ENCODE data around the gene TNFRSF21.
"Not testable (repeated sequence)": the region's sequence is repeated elsewhere in the genome, so short reads cannot be mapped to it uniquely, and the experiment has no call there.

TNFRSF21 gene

DNA sequence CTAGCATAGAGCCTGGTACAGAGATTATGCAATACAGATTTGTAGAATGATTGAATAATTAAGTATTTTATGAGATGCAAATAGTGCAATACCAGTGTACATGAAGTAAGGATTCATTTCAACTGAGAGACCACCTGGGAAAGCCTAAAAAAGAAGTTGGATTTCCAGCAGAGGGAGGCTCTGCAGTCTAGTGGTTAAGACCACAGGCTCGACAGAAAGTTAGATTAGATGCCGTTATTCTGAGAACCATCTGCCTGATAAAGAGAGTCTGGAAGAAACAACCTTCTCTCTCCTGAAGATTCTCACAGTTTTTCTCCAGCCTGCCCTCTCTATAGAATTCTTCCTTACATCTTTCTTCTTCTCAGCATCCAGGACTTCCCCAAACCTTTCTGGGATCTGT is 13.6 kb upstream of the TNFRSF21 start:
- no peak for DNase-seq (ENCODE audit: low spot score)

DNA sequence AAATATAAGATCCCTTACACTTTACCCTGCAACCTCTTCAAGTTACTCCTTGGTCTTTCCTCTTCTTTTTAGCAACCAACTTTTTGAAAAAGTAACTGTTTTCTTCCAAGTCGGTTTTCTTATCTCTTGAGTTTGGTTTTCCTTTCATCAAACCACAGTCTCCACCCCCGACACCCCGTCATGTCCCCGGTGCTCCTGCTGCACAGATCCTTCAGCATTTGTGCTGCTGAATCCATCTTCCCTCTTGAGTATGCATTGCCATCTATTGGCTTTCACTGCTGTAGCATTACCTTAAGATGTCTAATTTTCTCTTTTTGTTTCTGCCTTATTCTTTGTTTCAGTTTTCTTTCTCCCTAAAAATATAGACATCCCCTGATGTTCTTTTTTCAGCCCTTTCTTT is 11.9 kb upstream of the TNFRSF21 start:
- DNase-seq (ENCODE audit: low spot score) = no peak

DNA sequence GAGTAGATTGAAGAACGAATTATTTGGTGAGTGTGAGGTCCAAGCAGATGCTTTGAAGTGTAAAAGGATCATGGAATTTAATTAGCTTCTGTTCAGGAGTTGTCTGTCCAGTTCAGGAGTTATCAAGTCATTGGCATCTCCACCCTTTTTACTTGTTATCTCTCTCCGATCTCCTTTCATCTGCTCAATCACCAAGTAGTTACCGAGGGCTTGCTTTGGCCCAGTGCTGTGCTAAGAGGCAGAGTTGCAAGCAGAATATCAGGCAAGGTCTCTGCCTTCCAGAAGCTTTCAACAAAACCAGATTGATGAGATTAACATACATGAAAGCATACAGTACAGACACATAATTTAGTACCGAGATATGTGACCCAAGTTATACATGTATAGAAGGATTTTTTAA is 10.2 kb upstream of the TNFRSF21 start:
- no peak for DNase-seq (ENCODE audit: low spot score)

DNA sequence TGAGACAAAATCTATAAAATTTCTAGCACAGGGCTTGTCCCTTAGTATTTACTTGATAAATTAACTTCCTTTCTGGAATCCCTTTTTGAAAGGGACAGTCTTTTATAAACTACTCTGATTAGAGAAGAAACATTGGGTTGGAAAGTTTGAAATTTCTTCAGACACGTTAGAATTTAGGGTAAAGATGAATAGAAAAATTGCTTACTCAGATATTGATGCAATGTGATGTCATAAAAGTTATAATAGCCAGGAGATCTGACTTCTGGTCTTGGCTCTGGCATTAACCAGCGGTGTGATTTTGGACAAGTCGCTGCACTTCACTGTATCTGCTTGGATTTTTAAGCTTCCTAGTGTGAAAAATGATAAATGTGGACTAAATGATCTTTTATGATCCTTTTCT is 9.7 kb upstream of the TNFRSF21 start:
- no peak for DNase-seq (ENCODE audit: low spot score)

DNA sequence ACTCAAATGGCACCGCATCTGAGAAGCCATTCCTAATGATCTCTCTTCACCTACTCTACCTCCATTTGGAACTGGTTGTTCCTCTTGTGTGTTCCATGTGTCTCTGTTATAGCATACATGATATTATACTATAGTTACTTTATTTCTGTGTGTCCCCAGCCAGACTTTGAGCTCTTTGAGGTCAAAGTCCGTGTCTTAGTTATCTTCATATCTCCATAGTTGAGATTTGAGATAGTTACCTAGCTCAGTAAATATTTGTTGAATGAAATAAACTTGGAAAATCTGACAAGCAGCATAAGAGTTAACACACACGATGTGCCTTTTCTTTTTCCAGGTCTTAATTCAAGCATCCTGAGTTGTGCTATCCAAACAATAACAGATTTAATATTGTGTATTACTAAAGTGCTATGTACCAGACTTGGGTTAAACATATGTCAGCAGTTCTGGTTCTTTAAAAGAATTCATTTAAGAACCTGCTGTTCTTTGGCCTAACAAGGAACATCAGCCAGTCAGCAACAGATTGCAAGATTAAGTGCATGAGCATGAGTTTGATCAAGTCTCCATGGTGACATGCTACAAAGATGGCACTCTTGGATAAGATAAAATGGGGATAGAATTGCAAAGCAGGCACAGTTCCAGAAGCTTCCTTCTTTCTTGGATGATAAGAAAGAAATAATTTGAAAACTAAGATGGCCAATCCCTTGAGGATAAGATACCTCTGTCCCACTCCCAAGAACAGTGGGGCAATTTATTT is 8.7 kb upstream of the TNFRSF21 start:
- no peak for DNase-seq (ENCODE audit: low spot score)

DNA sequence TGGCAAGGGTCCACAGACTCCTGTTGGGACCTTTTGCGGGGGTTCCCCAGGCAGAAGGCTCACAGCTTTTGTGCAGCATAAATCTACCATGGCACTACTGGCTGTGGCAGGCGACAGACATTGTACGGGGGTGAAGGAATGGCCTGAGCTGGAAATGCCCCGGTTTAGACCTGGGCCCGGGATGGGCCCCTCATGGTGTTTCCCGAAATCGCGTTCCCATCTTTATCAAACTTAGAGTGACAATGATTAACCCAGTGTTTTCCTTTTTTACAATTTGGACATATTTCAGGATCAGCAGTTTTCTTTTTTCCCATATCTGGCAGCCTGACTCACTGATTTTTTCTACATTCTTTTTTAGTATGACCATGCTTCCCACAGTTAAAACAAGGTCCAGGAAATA is 5.5 kb upstream of the TNFRSF21 start:
- not testable (repeated sequence) for DNase-seq (ENCODE audit: low spot score)

DNA sequence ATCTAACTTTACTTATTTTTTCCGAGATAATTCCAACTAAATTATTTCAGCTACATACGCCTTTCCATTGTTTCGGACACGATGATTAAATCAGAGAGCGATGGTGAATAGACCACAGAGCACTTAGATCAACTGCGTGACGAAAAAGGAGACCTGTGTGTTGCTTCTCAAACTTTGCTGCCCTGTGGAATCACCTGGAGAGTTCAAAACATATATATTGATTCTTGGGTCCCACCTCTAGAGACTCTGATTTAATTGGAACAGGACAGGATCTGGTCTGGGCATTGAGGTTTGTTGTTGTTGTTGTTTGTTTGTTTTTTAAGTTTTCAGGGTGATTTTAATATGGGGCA is 401 bp upstream of the TNFRSF21 start:
- no peak for DNase-seq (ENCODE audit: low spot score)

DNA sequence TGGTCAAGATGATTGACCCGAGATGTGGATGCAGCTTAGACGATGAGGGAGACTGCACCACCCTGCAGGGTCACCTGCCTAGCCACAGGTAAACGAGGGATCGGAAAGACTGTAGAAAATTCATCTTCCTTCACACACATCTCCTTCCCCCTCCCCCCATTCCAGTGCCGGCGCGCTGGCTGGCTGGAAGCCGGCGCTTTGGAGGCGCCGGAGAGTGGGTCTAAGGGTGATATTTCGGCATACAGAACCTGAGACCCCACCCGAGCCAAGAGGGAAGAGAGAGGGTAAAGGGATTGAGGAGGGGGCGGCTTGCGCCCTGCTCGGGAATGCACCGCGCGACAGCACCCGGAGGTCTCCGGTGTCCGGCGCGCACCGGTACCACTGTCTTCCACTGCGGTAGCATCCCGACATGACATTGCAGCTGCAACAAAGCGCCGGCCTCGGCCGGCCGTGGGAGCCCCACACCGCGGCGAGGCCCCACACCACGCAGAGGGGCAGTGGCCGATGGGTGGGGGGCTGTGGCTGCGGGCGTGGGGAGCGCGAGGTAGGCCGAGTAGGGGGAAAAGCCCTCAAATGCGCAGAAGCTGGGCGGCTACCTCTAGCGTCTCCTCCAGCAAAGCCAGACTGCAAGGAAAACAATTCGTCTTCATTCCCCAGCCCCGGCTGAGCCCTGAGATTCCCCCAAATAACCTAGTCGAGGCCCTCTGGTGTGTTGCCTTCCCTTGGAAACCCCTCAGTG is 984 bp downstream of the TNFRSF21 start:
- DNase-seq (ENCODE audit: low spot score) = peak; percentile 21

DNA sequence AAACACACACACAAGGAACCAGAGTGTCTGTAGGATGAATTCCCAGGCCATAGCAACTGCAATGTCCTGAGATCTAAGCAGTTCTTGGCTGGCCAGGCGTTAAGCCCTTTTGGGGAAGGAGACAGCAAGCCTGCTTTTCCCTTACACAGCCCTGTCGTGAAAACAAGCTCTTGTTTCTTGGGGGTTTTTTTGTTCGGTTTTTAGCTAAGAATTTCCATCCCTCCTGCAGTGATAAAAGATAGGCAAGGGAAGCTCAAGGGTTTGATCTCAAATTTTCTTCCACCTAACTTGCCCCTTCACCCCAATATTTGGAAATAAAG is 1.5 kb downstream of the TNFRSF21 start:
- no peak for DNase-seq (ENCODE audit: low spot score)

DNA sequence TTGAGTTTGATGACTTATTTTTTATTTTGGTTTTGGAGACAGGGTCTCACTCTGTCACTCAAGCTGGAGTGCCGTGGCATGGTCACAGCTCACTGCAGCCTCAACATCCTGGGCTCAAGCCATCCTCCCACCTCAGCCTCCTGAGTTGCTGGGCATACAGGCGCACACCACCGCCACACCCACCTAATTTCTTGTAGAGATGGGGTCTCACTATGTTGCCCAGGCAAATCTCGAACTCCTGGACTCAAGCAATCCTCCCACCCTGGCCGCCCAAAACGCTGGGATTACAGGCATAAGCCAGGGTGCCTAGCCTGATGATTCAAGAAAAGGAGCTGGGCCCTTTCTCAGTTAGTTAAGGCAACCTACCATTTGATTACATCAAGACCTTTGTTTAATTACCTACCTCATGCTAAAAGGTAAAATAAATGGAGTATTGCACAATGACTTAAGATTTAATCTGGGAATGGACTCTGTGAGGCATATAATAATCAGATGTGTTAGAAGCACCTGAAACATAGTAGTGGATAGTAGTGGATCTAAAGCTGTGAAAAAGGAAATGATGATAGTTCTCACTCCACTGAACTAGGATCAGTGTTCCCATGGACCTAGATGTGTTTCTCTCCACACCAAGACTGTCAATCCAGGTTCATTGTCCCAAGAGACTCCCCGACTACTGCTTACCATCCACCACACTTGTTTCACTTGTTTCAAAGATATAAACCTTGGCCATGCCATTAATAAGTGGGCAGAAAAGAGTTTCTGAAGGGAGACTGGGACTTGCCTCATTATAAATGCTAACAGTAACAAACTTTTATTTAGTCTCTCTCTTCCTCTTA is 2.1 kb downstream of the TNFRSF21 start:
- DNase-seq (ENCODE audit: low spot score) = no peak

DNA sequence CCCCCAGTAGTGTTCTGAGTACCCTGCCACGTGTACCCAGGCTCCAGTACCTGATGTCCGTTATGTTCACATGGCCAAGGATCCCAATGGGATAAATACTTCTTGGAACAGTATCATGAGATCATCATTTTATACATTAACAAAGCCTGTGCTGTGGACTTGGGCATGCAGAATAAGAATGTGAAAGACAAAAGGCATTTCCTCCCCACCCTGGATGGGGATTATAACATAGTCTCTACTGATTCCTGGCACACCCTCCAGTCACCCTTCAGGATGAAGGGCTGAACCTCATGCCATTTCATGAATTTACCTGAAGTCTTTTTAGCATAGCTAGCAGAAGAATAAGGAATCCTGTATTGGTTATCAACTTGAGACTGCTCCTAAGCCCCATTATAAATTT is 2.8 kb downstream of the TNFRSF21 start:
- no peak for DNase-seq (ENCODE audit: low spot score)

DNA sequence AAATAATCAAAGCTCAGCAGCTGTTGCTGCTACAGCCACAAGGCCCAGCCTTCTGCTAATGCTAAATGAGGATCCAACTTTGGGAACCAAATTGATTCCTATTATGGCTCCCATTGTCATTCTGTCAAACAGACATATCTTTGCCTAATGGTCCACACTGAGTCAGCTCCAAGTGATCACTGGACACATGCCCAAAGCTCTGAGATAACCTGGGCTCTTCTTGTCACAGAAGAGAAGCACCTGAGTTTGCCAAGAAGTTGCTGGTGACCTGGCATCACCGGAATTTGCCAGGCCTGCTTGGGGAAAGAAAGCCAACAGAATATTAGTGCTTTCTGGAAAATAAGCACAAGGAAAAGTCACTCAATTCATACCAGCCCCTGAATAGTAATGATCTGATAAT is 5.8 kb downstream of the TNFRSF21 start:
- no peak for DNase-seq (ENCODE audit: low spot score)

DNA sequence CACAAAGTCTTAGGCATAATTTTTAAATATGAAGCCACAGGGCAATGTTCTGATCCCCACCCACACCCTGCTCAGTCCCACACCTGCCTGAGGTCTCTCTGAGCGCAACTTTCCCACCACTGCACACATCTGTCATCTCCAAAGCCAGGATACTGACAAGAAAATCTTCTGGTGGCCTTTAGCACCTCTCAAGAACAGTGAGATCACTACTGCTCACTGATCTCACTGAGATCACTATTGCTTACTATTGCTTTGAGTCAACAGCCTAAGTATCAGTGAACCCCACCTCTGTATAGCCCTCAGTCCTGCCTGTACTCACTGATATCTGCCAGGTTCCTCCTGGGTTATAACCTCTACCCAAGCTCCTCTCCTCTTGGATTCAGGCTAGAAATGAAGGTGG is 6.4 kb downstream of the TNFRSF21 start:
- DNase-seq (ENCODE audit: low spot score) = no peak

DNA sequence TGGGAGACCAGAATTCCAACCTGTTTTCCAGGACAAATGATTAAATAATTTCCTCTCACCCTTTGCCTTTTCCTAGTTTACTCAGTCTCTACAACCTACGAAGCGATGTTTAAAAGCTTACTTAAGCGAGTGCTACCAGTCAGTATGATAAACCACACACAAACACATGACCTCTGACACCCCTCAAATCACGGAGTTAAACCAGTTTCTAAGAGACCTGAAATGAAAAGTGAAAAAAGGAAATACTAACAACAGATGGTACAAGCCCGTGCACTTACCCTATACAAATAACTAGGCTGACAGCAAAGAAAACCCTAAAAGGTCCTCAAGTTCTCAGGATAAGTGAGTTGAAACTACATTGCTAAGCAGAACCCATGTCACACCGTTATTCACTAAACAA is 7.7 kb downstream of the TNFRSF21 start:
- no peak for DNase-seq (ENCODE audit: low spot score)

DNA sequence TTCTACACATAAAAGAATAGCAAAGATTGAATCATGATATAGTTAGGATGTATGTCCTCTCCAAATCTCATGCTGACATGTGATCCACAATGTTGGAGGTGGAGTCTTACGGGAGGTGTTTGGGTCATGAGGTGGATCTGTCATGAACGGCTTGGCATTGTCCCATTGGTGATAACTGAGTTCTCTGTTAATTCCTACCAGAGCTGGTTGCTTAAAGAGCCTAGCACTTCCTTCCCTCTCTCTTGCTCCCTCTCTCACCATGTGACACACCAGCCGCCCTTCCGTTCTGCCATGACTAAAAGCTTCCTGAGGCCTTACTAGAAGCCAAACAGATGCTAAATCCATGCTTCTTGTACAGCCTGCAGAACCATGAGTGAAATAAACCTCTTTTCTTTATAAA is 8.3 kb downstream of the TNFRSF21 start:
- DNase-seq (ENCODE audit: low spot score) = no peak

DNA sequence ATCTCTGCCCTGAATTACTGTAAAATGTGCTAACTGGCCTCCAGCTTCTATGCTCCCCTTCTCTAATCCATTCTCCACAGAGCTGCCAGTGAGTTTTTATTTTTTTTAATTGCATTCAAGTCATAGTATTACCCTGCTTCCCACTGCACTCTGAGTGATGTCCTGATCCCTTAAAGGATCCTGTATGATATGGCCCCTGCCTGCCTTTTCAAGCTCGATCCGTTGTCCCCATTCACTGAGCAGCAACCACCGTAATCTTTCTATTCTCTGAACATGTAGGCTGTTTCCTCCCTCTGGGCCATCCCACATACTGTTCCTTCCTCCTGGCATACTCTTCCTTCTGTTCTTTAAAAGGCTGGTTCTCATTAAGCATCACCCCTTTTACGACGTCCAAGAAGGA is 9.3 kb downstream of the TNFRSF21 start:
- DNase-seq (ENCODE audit: low spot score) = no peak

DNA sequence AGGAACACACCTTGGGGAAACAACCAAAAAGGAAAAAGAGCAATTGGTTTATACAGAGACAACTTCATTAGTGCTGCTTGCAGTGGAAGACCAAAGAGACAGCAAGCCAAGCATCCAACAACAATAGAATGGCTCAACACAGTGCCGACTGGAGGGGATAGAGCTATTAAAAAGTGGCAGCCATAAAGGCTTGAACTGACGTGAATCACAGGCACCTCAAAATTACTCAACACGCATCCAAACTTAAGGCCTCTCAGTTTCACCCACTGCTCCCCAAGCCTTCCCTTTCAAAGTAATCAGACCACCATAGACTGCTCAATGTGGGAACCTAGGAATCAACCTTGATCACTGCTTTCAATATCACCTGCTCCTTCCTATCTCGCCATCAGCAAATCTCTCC is 9.7 kb downstream of the TNFRSF21 start:
- DNase-seq (ENCODE audit: low spot score) = no peak

DNA sequence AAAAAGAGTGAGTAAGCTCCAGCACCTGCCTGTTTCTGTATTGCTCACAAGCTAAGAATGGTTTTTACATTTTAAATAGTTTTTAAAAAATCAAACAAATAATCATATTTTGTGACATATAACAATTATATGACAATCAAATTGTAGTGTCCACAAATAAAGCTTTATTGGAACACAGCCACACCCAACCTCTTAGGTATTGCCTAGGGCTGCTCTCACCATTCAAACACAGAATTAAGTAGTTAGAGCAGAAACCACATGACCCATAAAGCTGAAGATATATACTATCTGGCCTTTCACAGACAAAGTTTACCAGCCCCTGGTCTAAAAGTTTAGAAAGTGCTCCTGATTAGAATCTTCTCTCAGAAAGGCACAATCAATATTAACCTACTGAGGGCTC is 11.2 kb downstream of the TNFRSF21 start:
- no peak for DNase-seq (ENCODE audit: low spot score)

DNA sequence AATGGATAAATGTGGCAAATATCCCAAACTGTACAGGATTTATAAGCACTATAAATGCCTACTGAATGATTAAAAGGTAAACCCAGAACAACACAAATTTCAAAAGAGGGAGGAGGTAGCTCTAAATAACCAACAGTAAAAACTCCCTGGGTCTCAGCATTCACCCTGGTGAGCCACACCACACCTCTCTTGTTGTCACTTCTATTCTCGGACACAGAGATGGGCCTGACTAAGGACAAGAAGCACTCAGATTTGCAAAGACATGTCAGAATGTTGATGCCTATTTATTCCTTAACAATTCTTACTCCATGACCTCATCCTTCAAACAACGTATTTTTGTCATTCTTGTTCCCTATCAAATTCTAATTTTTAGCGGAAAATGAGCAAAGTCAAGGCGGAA is 14.7 kb downstream of the TNFRSF21 start:
- no peak for DNase-seq (ENCODE audit: low spot score)

DNA sequence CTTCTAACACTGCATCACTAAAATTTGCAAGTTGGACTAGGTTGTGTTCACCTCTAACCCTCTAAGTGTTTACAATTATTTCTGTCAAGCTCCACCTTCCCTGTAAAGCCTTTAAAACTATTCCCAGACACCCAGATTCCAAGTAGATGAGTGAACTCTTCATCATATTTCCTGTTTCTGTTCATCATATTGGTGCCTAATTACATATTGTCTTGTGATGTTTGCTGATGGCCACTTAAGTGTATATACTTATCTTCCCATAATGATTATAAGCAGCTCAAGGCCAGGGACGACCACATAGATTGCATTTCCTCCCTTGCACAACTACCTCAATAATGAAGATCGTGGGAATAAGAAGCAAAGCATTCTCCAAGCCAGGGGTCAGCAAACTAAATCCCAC is 16.8 kb downstream of the TNFRSF21 start:
- no peak for DNase-seq (ENCODE audit: low spot score)

DNA sequence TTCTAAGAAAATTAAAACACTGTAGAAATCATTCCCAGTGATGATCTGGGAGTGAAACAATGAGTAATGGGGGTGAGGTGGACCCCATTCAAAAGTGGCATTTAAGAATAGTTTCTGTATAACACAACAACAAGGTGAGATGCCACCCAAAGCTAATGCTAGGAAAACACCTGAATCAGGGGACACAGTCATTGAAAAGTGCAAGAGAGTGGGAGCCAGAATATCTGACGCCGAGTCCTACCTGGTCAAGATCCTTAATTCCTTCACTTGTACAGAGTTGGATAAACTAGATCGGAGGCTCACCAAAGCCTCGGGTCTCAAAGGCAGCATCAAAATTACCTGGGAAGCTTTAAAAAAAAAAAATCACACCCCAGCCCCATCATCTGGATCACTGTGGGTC is 17.7 kb downstream of the TNFRSF21 start:
- no peak for DNase-seq (ENCODE audit: low spot score)

DNA sequence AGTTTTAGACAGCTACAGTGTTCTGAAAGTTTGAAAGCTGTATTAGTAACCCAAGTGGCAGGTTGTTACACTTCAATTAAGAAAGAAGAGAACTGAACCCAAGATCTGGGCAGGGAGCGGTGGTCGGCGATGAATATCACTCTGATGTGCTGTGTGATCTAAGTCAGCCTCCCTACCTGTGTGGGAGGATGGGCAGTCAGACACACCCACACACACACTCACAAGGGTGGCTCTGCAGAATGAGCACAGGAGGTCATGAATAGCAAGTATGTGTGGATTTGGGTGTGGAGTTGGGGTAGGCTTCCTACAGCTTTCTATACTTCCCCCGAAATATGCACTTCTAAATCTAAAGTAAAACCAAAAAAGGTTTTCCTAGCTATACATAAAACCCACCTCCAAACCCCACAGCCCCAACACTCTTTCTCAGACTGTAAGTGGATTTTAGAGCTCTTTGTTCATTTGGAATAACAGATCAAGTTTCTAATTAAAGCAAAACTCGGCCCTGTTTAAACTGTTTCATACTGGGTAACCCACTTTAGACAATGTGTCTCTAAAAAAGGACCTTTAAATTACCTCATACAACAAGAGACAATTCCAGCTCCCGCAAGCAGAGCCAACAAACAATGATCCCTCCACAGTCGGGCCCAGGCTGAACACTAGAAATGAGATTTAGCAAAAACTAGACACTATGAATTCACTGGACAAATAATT is 19.4 kb downstream of the TNFRSF21 start:
- no peak for DNase-seq (ENCODE audit: low spot score)

Data from hepatic stellate cell (primary cell).